Erythroblast (primary cell): ENCODE results near the gene PRKRA.

Experiments used
- GATA1 ChIP-seq: IDR thresholded peaks from 2 replicates; pipeline ENCODE4 v1.6.1; 2011; ENCODE audit warnings: low read depth, mild to moderate bottlenecking, control low read depth, low read length, moderate library complexity
- POLR2A ChIP-seq: IDR thresholded peaks from 2 replicates; pipeline ENCODE4 v1.6.1; 2011; ENCODE audit warnings: mild to moderate bottlenecking, low read length

DNA sequence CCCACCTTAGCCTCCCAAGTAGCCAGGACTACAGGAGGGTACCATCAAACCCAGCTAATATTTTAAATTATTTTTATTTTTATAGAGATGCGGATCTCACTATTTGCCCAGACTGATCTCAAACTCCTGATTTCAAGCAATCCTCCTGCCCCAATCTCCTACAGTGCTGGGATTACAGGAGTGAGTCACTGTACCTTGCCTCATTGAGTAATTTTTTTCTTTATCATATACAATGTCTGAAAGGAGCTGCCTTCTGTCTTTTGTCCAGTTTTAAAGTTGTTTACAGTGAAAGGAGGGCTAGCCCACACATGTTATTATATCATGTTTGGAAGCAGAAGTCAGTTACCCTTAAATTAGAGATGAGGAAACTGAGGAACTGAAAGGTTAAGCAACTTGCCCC is 32.5 kb downstream of the PRKRA start:
- TF ChIP-seq POLR2A (no peak), GATA1 (no peak)
